GM19240 (cell line): ENCODE results near the gene FAM120B.

Source experiments
- DNase-seq: peaks from one replicate; pipeline ENCODE4 v3.0.0; 2011; ENCODE audit warnings: low spot score; ENCODE audit not compliant: insufficient read length

The FAM120B gene

DNA sequence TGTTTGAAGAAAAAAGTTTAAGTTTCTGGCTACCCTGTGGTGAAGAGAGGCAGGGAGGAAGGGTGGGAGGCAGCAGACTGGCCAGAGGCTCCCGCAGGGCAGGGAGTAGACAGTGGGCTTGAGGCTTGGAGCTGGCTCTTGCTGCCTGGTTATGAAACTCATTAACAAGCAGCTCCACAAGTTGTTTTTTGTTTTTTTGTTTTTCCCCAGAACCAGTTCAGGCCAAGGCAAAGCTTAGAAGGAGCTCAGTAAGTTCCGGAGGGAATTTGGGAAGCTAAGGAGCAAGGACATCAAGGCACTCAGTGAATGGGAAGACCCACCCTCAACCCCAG, 19.7 kb upstream of the FAM120B start:
- DNase-seq = no peak

DNA sequence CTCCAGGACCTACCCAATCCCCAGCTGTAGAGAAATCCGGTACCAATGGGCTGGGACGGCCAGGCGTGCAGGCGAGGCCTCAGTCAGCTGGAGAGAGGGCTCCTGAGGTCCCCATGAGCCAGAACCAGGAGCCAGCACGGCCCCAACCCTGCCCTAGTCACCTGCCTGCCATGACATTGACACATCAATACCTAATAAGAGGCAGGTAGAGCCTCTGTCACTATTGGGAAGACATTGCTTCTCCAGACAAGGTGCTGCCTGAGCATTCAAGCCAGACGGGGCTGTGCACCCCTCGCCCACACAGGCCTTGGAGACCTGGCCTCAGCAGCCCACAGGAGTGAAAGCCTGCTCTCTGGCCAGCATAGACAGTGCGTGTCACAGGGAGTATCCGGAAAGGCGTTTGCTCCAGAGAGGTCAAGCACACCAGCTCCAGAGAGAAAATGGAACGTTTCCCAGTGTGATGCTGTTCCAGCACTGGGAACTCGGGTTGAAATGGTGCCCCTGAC, 19.1 kb upstream of the FAM120B start:
- DNase-seq = no peak

DNA sequence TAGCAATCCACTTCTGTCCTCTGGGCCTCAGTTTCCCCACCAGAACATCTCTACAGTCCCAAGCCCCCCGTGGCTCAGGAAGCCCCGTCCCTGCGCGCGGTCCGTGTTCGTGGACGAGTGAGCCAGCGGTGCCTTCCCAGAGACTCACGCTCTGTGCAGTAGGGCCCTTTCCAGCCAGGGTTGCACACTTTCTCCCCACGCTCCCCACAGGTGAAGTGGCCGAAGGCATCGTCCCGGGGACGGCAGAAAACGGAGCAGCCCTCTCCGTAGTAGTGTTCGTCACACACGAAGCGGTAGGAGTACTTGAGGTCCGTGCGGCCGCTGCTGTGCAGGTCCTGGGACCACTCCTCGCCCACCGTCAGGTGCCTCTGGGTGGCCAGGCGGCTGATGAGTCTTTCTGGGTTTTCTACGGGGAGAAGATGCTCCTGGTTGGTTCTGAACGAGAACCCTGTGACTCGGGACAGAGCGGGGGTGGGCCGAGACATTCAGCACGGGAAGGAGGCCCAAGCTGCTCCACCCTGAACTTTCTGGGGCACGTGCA, 18.4 kb upstream of the FAM120B start:
- DNase-seq = no peak

DNA sequence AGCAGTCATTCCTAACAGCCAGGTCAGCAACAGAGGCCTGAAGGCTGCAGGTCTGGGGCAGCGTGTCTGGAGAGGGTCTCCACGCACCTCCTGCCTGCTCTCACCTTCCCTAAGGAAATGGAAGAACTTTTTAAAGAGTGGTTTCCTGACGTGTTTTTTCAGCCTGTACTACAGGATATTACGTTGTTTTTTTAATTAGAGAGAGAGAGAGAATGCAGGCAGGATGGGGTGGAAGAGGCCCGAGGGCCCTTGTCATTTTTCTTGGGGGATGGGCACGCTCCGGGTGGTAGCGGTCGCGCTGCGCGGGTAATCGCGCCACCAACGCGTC, 17.7 kb upstream of the FAM120B start:
- no peak for DNase-seq

DNA sequence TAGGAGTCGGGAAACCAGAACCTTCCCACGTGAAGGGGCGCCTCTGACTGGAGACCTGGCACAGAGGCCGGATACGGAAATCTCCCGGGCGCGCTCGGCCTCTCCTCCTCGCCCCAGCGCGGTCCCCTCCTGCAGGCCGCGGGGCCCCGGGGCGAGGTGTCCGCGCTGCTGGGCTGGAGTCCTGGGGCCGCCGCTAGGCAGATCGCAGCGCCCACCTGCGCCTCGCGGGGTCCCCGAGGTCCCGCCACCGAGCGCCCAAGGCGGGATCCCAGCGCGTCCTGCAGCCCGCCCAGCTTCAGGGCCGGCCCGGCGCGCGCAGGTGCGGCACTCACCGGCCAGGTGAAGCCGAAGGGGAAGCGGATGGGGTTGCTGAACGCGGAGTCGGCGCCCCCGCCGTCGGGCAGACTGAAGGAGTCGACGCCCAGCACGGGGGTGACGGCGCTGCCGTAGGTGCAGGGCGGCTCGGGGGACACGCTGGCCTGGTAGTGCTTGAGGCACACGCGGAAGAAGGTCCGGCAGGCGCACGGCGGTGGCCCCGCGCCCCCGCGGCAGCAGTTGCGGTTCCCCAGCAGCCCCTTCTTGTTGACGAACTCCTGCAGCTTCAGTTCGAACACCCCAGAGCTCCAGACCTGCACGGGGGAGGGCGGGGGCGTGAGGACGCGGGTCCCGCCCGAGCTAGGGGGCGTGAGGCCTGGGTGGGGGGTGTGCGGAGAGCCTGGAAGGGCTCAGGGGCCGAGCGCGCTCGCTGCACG, 17.2 kb upstream of the FAM120B start:
- no peak for DNase-seq

DNA sequence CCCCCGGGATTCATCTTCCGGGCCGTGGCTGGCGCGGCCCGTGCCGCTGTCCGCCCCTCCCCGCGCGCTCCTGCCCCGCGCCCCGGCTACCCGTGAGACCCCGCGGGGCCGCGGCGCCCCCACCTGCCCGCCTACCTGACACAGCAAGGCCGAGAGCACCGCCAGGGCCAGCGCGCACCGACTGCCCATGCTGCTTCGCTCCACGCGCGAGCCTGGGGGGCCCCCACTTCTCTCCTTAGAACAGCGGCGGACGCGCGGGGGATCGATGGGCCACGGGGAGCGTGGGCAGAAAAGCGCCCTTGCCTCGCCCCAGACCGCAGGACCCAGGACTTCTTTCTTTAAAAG, 16.6 kb upstream of the FAM120B start:
- DNase-seq = no peak

DNA sequence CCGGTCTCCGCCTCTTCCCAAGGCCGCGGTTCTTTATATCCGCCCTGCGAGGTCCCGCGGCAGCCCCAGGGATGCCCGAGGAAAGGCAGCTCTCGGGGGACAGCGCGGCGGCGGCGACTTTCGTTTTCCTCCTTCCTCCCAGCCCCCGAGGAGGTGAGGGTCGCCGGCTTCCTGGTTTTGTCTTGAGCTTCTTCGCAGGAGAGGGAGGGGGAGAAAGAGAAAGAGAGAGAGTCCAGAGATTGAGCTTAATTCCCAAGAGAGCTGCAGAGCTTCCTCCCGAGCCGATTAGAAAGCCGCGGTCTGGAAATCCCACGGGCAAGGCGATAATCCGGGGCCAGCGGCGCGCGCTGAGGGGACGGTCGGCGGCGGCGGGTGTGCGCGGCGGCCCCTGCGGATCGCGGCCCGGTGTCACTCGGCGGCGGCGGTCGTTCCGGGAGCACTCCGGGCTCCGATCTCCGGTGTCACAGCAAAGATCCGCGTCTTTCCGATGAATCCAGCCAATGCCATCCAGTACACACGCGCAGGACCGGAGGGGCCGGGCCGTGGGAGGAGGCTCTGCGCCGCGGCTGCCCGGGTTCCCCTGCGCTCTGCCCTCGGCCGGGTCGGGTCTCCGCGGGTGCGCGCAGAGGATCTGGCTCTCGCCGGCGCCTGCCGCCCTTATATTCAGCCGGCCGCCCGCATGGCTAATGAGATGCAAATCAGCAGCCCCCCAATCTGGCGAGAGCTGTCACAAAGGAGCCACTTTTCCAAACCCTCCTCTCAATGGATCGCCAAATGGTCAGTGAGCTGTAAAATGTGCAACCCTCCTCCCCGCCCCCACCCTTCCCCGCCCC, 16.0 kb upstream of the FAM120B start, which contains the start of gene DLL1:
DLL1 (minus strand) TSS at position 783 of the 833 bp plus-strand sequence. CDS start 939 bp downstream, outside the sequence.
- DNase-seq = no peak

DNA sequence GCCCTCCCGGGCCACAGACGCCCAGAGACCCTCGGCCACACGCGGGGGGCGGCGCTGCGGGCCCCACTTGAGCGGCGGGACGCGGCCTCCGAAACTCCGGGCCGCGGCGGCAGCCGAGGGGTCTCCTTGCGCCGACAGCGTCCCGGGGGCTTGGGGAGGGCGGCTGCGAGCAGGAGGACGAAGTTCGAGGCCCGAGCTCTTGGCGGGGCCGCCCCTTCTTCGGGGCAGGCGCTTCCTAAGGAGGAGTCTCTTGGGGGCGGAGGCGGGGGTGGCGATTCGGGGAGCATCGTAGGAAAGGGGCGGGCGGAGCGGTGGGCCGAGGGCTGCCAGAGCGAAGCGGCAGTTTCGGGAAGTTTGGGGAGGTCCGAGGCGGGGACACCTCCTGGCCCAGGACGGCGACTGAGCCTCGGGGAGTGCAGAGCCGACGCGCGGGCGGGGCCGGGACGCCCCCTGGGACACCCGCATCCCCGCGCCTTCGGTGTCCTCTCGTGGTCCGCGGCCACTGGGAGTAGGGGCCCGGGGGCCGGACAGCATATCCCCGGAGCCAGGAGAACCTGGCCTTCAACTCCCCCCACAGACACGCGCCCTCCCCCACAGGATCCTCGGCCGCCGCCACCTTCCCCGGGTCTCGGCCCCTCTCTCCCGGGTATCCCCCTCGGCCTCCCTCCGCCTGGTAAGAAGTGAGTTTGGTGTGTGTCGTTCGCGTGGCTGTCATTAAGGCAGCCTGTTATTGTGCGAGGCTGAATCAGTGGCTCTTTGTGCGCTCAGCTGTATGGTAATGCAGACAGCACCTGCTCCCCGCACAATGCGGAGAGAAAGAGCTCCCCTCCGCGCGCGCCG, 15.1 kb upstream of the FAM120B start:
- no peak for DNase-seq

DNA sequence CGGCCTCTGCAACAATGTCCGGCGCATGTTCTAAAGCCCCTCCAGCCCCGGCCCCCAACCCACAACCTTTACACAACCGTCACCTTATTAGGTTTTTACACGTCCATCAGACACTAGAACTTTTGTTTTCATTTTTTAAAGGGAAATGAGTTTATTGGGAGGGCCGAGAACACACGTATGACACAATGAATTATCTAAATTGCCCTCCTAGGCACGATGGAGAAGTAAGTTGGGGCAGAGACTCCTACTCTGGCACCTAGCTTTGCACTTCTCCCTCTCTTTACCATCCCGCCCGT, 14.5 kb upstream of the FAM120B start:
- DNase-seq = no peak

DNA sequence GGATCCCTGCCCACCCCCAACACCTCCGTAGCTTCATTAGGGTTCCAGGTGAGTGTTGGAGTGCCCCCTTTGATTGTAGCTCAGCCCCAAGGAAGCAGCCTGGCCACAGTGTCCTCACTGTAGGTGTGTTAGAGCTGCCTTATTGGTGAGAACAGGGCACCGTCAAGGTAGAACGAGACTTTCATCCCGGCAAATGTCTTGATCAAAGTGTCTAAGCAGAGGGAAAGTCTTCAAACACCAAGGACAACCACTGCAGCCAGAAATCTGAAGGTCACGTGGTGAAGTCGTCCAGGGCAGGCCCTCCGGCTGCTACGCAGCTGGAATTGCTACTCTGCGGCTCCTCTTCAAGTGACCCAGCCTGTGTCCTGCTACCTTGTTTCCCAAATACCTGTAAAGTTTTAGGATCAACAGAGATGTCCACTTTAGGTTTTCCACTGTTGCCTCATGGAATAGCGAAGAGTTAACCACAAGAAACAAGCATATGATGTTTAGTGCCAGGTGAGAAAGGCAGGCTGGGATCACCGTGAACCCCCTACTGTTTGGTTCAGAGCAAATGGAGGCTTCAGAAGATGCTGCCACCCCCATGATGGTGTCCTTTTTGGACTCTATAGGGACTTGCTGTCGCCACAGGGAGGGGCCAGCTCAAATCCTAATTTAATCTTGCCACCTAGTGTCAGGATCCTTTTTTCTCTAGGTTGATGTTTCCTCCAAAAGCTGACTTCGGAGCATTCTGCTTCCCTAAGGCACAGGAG, 14.0 kb upstream of the FAM120B start:
- DNase-seq = no peak

DNA sequence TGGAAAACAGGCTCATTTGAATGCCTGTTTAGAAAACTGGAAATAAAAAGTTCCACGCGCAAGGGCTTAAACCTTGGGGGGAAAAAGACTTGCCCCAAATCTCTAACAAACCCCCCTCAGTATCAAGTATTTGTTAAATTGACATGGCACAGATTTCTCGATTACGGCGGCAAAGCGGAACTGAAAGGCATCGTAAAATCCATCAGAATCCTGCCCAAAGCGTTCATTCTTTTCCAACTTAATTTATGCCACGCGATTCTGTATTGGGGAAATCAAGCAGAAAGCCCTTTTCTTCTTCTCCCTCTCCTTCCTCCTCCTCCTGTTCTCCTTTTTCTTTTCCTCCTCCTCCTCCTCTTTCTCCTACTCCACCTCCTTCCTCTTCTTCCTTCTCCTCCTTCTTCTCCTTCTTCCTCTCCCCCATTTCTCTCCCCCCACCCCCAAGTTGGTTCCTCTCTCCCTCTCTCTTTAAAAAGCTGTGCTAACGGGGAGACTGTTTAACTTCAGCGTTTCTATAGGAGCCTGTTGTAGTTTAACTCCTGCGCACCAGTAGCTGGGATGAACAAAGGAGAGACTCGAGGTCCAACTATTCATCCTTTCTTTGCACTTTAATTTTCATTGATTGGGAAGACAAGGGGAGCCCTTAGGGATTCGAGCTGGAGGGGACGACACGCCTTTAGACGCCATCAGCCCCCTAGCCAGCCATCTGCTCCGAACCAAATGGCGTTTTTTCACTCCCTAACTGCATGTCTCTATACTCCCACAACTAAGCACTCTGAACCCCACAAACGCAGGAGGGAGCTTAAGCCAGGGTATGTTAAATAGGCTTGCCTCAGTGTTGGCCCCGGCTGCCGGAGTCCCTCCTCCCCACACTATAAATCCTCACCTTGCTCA, 13.0 kb upstream of the FAM120B start:
- DNase-seq = no peak

DNA sequence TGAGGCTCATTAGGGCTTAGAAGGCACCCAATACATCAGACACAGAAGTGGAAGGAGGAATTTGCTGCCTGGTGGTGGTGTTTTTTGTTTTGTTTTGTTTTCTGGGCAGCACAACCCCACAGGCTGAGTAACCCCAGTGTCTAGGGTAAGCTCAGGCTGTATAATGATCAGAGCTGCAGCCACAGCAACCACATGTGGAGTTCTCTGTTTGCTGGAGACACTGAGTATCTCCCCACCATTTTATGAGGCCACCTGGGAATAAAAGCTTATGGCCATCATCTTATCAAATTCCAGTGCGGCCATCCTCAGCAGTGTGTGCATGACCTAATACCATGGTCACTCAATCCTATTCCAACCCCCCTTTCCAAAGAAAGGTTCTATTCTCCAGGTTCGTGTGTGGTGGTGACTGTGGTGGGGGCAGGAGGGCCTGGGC, 12.2 kb upstream of the FAM120B start:
- no peak for DNase-seq

DNA sequence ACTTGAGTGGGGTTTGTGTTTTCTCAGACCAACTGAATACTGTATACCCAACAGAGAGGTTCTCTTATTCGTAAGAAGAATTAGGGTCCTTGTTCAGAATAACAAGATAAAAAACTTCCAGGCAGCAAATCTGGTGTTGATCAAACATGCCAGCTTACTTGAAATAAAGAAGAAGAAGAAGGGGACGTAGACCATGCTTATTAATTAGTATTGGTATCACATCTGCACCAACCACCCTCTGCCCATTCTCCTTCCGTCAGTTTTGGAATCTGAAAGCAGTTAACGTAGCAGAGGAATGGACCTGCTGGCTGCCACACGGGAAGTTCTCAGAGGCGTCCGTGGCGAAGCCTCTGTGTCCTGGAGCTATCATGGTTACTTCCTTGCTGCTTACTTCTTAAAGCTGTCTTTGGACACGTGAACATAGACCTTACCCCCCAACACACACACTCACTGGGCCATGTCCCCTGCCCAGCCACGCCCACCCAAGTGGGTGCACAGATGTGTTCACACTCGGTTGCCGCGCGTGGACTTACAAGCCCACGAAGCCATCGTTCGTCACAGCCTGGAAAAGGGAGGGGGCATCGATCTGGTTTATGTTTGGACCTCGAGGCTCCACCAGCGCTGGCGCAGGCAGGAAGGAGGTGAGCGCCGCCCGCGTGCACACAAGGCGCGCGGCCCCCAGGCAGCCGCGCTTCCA, 11.6 kb upstream of the FAM120B start:
- no peak for DNase-seq

DNA sequence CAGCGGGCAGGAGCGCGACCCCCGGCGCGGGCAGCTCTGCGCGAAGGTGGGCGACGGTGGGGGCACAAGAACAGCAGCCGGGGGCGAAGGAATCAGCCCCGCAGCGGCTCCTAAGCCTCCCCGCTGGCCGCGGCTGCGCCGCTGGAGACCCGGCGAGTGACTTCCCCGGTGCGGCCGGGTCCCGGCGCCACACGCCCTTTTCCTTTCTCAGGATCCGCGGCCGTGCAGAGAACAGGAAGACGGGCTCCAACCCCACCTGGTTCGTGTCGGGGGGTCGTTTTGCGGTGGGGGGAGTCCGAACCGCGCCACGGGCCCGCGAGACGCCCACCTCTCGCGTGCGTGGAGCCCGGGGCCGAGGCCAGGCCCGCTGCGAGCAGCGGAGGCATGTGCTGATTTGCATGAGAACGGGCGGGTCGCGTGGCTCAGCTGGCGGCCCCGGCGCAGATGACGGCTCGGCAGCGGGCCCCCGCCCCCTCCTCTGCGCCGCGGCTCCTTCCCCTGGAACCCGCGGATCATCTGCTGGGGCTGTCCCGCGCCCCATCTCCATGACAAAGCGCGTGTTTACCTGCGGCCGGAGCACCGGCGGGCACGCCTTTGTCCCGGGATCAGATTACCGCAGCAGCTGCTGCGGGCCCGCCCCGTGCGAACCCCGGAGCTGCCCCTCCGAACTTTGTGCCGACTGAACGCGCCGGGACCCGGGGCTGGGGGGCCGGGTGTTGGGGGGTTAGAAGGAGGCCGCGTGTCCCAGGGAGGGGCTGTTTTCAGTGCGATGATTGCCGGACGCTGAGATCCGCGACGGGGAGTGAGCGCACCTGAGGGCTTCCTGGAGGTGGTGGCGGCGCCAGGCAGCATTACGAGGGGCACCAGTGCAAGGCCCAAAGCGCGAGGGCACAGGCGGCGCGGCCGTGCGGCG, 10.8 kb upstream of the FAM120B start:
- DNase-seq = no peak

DNA sequence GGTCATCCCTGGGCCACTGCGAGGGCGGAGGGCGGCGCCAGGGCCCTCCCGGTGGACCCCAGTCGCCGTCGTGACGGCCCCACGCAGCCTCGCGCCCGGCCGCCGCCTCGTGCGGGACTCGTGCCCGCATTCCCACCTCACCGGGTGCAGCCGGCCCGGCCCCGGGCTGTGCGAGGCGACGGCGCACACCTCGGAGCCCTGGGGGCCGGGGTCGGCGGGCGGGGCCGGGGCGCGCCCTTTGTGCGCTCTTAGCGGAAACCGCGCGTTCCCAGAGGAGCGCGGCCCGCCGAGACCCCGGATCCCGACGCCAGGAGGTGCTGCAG, 10.2 kb upstream of the FAM120B start:
- DNase-seq = no peak

DNA sequence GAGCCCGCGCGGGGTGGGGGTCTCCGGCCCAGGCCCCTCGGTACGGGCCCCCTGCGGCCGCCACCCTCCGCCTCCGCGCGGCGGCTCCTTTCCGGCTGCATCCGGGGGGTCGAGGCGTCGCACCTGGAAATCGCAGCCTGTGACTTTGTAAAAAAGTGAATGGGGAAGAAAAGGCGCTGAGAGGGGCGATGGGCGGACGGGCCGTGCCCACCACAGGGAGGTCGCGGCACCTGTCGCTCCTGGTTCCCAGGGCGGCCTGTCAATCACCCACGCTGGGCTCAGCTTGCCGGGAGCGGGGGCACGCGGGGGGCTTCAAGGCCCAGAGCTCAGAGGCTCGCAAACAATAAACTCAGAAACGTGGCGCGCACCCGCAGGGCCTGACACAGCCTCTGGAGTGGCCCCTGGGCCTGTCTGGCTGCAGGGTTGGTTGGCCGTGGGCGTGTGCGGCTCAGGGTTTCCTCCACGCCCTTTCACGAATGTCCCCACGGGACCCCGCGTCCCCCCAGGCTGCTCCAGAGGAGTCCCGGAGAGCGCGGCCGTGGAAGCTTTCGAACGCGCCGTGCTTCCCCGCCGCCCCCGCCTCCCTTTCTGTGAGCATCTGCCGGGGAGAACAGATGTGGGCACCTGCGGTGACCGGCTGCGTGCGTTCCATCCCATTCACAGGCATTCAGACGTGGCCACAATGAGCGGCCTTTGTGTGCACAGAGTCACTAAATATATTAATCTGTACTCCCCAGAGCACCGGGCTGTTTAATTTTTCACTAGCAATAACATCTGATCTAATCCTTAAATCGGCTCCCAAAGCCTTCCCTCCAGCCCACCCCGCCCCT, 9.6 kb upstream of the FAM120B start:
- DNase-seq = no peak

DNA sequence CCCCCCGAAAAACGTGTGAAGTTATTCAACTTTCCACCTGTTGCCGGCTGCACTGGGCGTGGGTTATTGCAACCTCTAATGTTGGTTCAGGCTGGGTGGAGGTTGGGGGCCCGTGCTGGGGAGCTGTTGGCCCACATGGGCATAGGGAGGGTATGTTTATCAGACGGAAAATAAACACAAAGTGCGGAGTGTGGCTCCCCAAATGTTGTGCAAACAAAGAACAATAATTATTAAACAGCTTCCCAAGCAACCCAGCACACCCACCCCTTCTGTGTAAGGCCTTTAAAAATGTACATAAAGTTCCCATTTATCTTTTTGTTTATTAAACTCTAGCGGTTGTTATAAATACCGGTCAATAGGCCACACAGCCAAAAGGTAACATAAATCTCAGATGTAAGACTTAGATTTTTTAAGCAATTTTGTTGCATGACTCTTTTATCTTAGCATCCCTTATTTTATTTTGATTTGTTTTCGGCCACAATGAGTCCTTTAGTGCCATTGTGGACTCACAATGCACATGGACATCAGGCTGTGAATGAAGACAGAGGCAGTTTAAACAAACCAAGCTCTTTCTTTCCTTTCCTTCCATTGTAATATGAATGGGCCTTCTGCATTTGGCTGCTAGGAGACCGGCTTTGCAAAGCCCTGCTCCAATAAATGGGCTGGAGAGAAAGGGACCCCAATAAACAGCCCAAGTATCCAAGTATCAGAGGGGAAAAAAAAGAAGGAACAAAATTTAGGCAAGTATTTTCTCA, 8.8 kb upstream of the FAM120B start:
- DNase-seq = no peak
